HG03521 (cell line): Measurements from ENCODE around the gene USH2A.

Source experiments
- ATAC-seq: cut with Tn5 transposase; IDR thresholded peaks from one replicate; pipeline ENCODE4 v1.9.1; 2021; ENCODE audit warnings: mild to moderate bottlenecking, moderate library complexity; ENCODE audit not compliant: unreplicated experiment

USH2A gene

DNA sequence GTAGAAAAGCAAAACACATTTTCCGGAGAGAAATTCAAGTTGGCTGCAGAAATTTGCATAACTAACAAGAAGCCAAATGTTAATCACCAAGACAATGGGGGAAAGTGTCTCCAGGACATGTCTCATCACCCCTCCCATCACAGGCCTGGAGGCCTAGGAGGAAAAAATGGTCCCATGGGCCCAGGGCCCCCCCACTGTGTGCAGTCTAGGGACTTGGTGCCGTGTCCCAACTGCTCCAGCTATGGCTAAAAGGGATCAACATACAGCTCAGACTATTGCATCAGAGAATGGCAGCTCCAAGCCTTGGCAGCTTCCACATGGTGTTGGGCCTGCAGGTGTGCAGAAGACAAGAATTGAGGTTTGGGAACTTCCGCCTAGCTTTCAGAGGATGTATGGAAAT lies 138.2 kb downstream of the USH2A start:
- ATAC-seq: no peak

DNA sequence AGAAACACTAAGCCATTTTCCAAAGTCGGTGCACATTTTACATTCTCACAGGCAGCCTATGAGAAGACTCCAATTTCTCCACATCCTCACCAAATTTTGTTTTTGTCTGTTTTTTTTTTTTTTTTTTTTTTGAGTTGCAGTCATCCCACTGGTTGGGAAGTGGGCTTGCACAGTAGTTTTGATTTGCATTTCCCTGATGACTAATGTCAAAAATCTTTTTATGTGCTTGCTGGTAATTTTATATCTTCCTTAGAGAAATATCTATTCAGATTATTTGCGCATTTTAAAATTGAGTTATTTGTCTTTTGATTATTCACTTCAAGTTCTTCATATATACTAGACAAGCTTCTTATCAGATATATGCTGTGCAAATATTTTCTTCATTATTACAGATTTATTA lies 141.5 kb downstream of the USH2A start:
- ATAC-seq: no peak

DNA sequence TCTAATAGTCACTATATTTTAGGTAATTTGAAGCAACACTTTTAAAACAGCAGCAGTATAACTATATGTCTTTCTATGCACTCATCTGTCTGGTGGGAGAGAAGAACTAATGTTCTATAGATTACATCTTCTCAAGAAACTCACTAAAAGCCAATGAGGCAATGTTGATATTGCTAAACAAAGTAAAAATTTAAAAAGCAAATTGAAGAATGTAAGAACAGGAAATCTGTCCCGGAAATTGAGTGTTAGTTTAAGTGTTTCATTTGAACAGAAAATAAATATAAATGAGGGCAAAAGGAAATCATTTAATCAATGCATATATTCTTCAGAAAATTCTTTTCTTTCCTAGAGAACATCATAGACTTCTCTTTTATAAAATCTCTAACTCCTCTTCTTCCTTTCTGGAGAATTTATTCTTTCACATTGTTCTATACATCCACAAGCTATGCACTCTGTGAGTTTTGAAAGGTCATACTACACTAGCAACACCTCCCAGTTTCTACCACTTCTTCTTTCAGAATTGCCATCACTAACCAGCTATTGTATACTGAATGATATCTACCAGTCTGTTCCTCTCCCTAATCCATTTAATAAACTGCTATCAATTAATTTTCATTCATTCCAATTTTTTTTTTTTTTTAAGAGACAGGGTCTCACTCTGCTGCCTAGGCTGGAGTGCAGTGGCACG lies 153.0 kb downstream of the USH2A start:
- no peak for ATAC-seq

DNA sequence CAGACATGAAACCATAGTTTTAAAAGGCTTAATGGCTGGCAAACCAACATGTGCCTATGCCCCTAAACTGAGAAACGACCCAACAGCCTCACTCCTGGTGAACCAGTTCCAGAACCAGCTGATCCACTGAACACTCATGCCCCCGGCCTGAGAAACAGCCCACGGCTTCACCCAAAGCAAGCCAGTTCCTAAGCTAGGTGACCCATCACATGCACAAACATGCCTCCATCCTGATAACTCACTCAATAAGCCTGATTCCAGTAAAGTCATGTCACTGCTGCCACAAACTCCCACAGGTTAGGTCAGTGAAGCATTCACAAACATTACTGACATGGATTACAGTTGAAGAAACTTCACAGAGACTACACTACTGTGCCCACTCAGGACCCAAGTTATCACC lies 161.6 kb downstream of the USH2A start:
- ATAC-seq: no peak

DNA sequence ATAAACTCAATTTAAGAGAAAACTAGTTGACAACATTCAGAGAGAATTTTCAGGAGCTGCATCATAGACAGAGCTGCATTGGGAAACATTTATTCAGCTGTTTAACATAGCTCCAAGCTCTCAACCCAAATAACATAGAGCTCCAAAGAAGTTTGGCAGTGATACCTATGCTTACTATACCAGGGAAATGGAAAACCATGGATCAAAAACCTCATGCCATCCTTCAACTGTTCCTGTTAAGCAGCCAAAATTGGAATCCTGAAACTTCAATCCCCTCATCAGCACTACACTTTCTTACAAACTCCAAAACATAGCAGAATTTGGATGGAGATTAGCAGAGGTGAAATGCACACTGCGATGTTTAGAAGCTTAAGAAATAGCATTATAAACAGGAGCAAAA lies 164.4 kb downstream of the USH2A start:
- no peak for ATAC-seq

DNA sequence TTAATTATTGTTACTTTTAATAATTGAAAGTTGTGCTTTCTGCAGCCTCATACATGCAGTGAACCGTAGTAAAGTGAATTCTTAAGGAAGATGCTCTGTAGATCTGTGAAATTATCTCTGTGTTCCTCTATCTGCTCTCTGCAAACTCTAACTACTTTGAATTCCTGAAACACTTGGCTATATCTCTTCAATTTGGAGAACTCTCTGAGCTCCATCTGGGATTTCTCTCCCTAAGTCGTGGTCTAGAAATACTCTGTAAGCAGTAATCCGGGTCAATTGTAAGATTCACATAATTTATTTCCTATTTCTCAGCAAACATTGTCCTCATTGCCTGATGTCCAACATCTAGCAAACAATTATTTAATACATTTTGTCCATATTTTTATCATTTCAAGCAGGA lies 164.9 kb downstream of the USH2A start:
- ATAC-seq: no peak

DNA sequence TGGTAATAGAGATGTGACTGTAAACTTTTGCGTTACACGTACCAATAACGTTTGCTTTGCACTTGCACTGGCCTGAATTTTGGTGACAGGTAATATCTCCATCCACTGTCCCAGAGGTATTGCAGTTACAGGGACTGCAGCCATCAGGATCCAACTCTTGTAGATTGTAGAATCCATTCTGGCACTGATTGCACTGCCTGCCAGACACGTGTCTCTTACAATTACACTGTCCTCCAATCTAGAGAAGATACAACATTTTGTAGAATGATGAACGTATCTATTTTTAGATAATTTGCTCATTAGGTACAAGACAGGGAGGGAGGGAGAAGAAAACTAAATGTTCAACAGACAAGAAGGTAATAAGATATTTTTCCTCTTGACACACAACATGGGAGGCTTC lies 172.4 kb downstream of the USH2A start:
- ATAC-seq: no peak

DNA sequence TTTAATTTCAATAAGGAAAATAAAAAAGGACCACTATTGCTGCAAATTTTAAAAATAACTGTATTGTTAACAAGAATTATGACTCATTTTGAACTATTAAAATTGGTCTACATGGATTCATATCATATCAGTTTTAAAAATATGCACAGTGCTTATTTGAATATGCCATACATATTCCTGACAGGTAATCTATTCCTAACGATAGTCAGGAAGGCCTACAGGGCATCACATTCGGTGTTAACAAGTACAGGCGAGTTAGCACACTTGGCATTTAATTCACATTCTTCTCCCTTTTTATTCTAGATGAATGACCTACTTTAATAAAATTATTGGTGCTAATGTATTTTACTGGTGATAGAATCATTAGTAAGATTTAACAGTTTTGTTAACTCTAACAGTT lies 174.6 kb downstream of the USH2A start:
- ATAC-seq: no peak

DNA sequence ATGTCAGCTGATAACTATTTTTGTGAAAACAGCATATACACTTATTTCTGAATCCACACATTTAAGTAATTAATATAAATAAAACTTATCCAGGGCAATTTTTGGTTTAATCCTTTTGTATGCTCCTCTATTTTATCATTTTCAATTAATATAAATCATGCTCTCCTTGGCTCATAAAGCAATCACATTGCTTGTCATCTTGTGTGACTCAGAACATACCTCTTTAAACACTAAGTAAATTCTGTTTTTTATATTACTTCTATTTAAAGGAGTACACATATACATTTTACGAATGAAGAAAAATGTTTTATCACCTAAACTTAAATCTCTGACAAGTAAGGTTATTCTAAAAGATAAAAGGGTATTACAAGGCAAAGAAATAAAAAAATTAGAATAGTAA lies 175.3 kb downstream of the USH2A start:
- ATAC-seq: no peak

DNA sequence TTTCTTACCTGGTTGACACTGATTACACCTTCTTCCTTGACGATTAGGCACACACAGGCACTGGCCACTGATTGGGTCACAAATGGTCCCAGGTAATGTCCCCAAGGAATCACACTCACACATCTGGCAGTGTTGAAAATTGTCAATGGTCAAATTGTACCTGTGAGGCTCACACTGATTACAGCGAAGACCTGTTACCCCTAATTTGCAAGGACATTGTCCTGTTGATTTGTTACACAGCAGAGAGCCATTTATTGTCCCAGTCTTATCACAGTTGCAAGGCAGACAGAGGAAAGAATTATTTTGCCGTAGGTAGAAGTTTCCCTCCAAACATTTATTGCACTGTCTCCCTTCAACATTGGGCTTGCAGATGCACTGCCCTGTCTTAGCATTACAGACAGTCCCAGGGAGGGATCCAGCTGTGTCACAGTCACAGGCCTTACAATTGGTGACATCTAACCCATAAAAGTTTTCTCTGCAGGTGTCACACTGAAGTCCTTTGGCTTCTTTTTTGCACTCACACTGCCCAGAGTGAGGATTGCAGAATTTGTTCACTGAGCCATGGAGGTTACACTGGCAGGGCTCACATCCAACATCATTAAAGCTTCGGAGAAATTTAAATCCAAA lies 176.6 kb downstream of the USH2A start:
- no peak for ATAC-seq

DNA sequence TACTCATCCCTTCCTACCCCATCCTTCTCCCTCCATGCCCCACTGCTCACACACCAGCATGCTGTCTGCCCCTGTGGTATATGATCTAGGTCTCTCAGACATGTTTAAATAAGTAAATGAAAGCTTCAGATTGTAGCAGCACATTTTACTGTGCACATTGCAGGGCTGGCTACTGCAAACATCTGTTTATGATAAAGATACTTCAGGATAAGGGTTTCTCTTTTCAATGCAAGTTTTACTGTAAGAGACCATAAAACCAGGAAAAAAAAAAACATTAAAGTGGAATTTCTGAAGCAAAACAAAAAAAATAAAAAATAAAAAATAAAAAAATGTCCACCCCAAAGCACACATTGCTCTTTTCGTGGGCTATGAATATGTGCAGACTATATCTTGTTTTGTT lies 184.4 kb downstream of the USH2A start:
- no peak for ATAC-seq

DNA sequence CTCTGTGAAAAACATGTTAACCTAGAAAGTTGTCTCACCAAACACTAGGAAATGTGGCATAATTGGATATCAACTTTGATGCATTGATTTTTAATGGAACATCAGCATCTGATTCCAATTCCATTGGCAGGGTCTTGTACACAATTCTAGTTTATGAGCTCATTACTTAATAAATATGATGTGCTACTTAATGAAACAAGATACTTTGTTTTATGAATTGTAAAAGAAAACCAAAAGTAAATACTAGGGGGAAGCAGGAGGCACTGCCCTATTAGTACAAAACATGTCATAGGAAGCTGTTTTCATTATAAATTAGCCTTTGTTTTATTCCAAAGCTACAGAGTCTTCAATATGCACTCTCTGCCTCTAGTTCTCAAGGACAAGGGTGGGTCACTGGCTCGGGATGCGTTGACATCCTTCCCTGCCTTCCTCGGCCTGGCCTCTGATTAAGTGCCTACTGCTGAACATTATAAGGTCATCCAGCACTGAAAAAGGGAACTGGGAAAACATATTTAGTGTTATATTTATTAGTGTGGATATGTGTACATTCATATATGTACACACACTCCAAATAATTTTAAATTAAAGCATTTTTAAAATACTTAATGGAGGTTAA lies 185.2 kb downstream of the USH2A start:
- ATAC-seq: no peak

DNA sequence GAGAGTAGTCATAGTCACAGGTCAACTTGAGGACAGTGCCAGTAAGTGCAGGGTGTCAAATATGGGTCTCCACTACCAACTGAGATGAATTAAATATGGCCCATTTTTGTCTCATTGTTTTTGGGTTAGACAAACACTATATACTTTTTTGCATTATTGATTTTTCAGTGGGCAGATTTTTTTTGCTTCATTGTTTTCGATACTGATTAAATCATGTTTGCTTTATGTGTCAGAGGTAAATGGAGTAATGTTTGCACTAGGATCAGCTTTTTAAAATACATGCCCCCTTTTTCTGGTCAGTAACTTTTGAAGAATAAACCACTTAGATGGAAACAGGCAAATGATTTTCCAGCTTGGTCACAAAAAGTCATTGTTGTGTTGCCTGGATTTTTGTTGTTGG lies 199.0 kb downstream of the USH2A start:
- ATAC-seq: no peak

DNA sequence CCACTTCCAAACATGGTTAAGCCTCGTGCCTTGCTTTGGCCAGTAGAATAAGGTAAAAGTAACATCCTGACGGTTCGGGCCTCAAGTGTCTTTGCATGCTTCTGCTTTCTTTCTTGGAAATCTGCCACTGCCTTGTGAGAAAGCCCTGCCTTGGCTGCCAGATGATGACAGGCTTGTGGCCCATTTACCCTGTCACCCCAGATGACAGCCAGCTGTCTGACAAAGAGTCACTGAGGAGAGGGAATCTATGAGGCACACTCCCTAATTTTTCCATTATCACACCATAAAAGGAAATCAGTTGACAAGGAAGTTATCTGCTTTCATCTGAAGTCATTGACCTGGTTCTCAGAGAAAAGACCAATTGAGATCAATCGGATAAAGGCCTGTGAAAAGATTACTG lies 199.8 kb downstream of the USH2A start:
- no peak for ATAC-seq

DNA sequence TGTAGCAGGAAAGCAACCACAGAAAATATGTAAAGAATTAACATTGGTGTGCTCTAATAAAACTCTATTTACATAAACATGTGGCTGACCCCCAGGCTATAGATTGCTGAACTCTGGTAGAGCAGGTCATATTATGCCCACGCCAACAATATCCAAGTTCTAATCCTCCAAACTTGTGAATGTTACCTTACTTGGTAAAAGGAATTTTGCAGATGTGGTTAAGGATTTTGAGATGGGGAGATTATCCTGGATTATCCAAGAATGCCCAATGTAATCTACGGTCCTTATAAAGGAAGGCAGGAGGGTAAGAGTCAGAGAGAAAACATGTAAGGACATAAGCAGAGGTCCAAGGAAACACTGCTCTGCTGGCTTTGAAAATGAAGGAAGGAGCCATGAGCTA lies 201.0 kb downstream of the USH2A start:
- ATAC-seq: no peak

DNA sequence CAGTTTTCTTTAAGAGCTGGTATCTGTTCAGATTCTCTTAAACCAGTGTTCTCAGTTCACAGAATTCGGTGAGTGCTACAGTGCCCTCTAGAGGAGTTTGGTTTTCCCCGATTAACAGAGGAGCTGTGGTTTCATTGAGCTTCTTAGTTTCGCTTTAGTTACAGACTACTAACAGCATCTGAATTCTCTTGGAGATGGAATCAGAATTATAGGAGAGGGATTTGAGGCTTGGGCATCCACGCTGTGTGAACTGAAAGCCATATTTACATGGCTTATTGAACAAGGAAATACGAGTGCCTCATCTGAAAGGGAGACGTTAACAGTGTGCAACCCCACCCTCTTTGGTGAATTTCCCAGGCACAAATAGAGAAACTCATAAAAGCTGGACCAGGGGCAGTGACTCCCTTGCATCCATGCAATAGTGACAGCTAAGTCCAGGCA lies 202.0 kb downstream of the USH2A start:
- ATAC-seq: peak; percentile 99

DNA sequence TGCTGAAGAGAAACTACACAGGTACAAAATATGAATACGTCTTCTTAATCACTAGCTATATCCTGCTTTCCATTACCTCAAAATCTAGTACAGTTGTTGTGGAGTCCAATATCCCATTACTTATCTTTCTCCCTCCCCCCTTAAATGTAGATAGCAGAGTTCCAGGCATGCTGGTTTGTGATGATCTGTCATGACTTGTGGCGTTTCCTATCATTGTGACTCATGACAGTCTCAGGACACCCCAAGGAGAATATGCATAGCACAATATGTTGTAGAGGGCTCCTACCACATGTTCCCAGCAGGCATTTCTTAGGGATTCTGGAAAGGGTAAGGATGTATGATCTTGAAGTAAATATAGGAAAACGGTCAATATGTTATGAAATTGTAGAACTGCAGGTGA lies 206.9 kb downstream of the USH2A start:
- ATAC-seq: no peak

DNA sequence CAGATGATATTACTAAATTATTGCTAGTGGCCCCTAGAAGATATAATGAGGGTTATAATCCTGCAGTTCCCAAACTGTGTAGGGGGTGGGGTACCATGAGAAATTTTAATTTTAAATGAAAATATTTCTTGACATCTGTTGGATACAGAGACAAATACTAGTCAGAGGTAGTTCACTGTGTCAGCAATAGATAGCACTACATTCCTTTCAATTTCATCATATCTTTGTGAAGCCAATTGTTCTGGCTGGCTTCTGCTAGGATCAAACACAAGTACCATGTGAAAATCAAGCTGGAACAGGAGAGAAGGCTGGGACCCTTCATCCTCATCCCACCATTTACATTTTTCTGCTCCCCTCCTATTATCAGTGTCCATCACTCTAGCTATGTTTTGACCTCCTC lies 208.1 kb downstream of the USH2A start:
- no peak for ATAC-seq

DNA sequence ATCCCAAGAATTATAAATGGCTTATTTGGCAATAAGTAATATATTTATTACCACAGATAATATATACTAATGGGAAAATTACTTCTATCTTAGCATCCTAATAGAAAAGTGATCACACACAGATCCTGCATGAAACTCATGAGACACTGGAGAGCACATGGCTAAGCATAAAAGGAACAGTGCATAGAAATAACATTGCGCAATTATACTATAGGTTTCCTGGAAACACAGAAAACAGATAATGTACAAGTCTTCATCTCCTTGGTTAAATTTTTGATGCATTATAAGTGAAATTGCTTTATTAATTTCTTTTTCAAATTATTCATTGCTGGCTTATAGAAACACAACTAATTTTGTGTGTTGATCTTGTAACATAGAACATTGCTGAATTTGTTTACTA lies 210.4 kb downstream of the USH2A start:
- no peak for ATAC-seq

DNA sequence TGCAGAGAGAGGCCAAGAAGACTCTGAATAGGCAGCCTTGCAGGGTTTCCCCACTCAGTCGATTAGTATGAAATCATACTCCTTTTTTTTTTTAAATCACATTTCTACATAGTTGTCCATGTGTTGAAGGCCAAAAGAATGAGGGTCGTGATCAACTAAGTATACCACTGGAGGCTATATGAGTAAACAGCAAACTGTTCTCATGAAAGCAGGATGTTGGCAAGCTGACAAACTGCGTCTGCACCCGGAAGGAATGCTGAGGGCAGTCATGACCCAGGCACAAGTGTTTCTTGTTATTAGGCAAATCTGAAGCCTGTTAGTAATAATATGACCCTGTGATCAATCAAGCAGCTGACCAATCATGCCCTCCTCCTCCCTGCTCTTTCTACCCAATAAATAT lies 213.2 kb downstream of the USH2A start:
- no peak for ATAC-seq

DNA sequence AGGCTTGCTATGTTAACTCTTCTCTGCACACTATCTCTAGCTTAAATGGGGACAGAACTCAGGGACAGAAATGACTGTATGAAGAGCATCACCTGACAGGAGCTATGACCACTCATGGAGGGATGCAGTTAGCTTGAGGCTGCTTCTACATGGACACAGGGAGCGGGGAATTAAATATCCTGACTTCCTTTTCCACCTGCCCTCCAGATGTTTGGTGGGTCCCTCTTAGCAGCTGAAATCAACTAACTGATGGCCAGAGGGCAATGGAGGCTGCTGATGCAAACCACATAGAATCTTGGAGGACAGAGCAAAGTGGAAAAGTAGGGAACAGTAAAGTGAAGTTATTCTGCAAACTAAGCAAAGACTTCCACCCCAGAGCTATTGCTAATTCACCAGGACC lies 214.1 kb downstream of the USH2A start:
- no peak for ATAC-seq

DNA sequence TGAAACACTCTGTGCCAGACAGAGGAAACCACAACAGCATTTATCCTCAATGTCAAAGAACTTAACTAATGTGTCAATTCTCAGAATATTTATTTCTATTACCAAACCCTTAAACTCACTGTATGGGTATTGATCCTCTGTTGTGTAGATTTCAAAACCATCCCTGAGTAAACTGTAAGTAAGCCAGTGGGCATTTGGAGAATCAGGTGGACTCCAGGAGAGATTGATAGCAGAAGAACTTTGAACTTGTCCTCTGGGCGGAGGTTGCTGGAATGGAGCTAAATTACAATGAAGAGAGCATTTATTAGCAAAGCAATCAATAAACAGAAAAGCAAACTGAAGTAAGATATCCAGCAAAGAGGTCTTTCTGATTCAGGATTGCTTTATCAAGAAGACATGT lies 216.1 kb downstream of the USH2A start:
- no peak for ATAC-seq

DNA sequence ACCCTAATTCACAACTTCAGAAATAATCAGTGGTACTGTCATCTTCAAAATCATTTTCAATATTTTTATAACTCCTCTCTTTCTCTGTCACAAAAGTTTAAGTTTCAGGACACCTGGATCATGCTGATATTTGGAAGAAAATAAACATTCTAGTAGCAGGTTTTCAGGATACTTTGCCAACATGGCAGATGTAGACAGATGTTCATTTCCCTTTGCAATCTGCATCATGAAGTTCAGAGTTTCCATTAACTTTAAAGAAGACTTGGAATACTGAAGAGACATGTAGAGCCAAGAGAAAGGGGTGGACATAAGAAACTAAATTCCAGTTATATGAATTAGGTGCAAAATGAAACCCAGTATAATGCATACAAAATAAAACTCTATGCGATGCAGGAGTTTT lies 218.1 kb downstream of the USH2A start:
- ATAC-seq: no peak
